ENCODE measurements around the gene ZNF579. TPM values are rescaled to one million over a fixed set of nuclear protein-coding genes. Genes with fewer than 3 reads are reported as not detected.
A peak's percentile ranks its signal among the peaks of the same experiment; 100 is the strongest.

ZNF579 gene
- total and polyA plus RNA-seq, 9 of the 15 experiments (the other 6 are each of a cell fraction or from before 2014, with no cell fraction given) = 0.06 to 15.9 (median 1.6) TPM

GRCh38 chr19:55605637-55606470, 25.2 kb upstream of the ZNF579 start, which contains the start of gene ZNF865 (continued):
- TF ChIP-seq, protein P1, sequence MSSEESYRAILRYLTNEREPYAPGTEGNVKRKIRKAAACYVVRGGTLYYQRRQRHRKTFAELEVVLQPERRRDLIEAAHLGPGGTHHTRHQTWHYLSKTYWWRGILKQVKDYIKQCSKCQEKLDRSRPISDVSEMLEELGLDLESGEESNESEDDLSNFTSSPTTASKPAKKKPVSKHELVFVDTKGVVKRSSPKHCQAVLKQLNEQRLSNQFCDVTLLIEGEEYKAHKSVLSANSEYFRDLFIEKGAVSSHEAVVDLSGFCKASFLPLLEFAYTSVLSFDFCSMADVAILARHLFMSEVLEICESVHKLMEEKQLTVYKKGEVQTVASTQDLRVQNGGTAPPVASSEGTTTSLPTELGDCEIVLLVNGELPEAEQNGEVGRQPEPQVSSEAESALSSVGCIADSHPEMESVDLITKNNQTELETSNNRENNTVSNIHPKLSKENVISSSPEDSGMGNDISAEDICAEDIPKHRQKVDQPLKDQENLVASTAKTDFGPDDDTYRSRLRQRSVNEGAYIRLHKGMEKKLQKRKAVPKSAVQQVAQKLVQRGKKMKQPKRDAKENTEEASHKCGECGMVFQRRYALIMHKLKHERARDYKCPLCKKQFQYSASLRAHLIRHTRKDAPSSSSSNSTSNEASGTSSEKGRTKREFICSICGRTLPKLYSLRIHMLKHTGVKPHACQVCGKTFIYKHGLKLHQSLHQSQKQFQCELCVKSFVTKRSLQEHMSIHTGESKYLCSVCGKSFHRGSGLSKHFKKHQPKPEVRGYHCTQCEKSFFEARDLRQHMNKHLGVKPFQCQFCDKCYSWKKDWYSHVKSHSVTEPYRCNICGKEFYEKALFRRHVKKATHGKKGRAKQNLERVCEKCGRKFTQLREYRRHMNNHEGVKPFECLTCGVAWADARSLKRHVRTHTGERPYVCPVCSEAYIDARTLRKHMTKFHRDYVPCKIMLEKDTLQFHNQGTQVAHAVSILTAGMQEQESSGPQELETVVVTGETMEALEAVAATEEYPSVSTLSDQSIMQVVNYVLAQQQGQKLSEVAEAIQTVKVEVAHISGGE (CRISPR knock-in tag; IDR thresholded peaks at IDR 0.05) = peak in 1 of 3 experiments; percentile 79; a peak in 3 of 6 replicates
- TF ChIP-seq ZBTB2 (IDR thresholded peaks at IDR 0.05) (no peak), FOXK2 (conservative IDR thresholded peaks at IDR 0.05 in 1 of 2, IDR thresholded peaks at IDR 0.05 in 1 of 2; ENCODE audit: low read depth in 2 of 2) (0 out of 4 replicates have a peak, but pooled peaks of 1 of the 2 experiments have one; percentile 8), HDAC8 (tag; IDR thresholded peaks at IDR 0.05) (no peak), ZNF655 (CRISPR knock-in tag; IDR thresholded peaks at IDR 0.05) (no peak), TGIF2 (CRISPR knock-in tag; IDR thresholded peaks at IDR 0.05) (no peak), CREM (IDR thresholded peaks at IDR 0.05; ENCODE audit: low read depth) (peak; percentile 53; the same call in 1 of the 2 replicates), BHLHE40 (IDR thresholded peaks at IDR 0.05; ENCODE audit: low read length) (no peak), ZNF23 (CRISPR knock-in tag; IDR thresholded peaks at IDR 0.05) (no peak), ZNF584 (CRISPR knock-in tag; IDR thresholded peaks at IDR 0.05; ENCODE audit: low read depth) (no peak), DPF2 (IDR thresholded peaks at IDR 0.05) (no peak), U2AF2 (optimal IDR thresholded peaks at IDR 0.05; ENCODE audit: low read depth, low read length) (no peak), SNRNP70 (optimal IDR thresholded peaks at IDR 0.05; ENCODE audit: low read depth, low read length) (no peak), MCM7 (IDR thresholded peaks at IDR 0.05) (no peak), HCFC1 (IDR thresholded peaks at IDR 0.05; ENCODE audit: low read depth, low read length) (no peak), CBX1 (IDR thresholded peaks at IDR 0.05; ENCODE audit: low read depth) (no peak), ZNF431 (CRISPR knock-in tag; IDR thresholded peaks at IDR 0.05) (no peak), POLR2AphosphoS2 (IDR thresholded peaks at IDR 0.05; ENCODE audit: low read length) (no peak), SMARCC2 (IDR thresholded peaks at IDR 0.05; ENCODE audit: low read depth) (no peak)
- TF ChIP-seq, protein P2, sequence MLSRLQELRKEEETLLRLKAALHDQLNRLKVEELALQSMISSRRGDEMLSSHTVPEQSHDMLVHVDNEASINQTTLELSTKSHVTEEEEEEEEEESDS (CRISPR knock-in tag; IDR thresholded peaks at IDR 0.05) = no peak
- TF ChIP-seq, protein P3, sequence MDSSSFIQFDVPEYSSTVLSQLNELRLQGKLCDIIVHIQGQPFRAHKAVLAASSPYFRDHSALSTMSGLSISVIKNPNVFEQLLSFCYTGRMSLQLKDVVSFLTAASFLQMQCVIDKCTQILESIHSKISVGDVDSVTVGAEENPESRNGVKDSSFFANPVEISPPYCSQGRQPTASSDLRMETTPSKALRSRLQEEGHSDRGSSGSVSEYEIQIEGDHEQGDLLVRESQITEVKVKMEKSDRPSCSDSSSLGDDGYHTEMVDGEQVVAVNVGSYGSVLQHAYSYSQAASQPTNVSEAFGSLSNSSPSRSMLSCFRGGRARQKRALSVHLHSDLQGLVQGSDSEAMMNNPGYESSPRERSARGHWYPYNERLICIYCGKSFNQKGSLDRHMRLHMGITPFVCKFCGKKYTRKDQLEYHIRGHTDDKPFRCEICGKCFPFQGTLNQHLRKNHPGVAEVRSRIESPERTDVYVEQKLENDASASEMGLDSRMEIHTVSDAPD (CRISPR knock-in tag; IDR thresholded peaks at IDR 0.05) = no peak

Data from K562 (cell line).